RWPE1 (cell line): Measurements from ENCODE around the gene ADAMTS2.

Experiments used
- CTCF ChIA-PET: fragments of 350-600 bp; sonication (Branson Sonifier 250); formaldehyde crosslinking; extraction: SDS; loops from one replicate; lab custom pipeline; 2021; lab: Yijun Ruan, JAX
- POLR2A ChIA-PET: fragments of 400-600 bp; formaldehyde crosslinking; extraction: SDS; loops from one replicate; lab custom pipeline; 2020; ENCODE audit warnings: antibody characterized with exemption; ENCODE audit not compliant: low non-redundant PET; lab: Yijun Ruan, JAX
- DNase-seq: peaks from one replicate; pipeline ENCODE4 v3.0.0; 2012; ENCODE audit warnings: low spot score
- H3K27ac ChIP-seq: fragments of 450-650 bp; 2 replicates; pipeline ENCODE4 v1.5.1; 2017
- CTCF ChIP-seq: fragments of 450-650 bp; conservative IDR thresholded peaks from 2 replicates; pipeline ENCODE4 v1.5.1; 2017; ENCODE audit warnings: low read depth, mild to moderate bottlenecking

ADAMTS2 gene

GRCh38 chr5:179368806-179369529 is 23.7 kb upstream of the ADAMTS2 start:
- ChIA-PET POLR2A (interaction anchor here (0.7 kb wide), 1 partner anchor 207 kb away, joined by 4 read pairs; no protein-coding TSS in a partner anchor), CTCF (no interaction called here)
- no peak overlapping the region for H3K27ac ChIP-seq
- no peak for TF ChIP-seq CTCF
- DNase-seq, result no peak

GRCh38 chr5:179368126-179368805 is 23.0 kb upstream of the ADAMTS2 start:
- ChIA-PET POLR2A (interaction anchor here (0.7 kb wide), 1 partner anchor 208 kb away, joined by 4 read pairs; no protein-coding TSS in a partner anchor), CTCF (interaction anchor here (0.8 kb wide), 1 partner anchor 47 kb away, joined by 3 read pairs; no protein-coding TSS in a partner anchor)
- no peak for DNase-seq

GRCh38 chr5:179367491-179367890 is 22.2 kb upstream of the ADAMTS2 start:
- ChIA-PET POLR2A (no interaction called here), CTCF (no interaction called here)
- no peak for TF ChIP-seq CTCF

More at GRCh38 chr5:179368126-179368805, 23.0 kb upstream of the ADAMTS2 start:
- no peak overlapping the region for H3K27ac ChIP-seq
- no peak for TF ChIP-seq CTCF

GRCh38 chr5:179362355-179362754 is 17.1 kb upstream of the ADAMTS2 start:
- no peak for TF ChIP-seq CTCF
- POLR2A ChIA-PET, result no interaction called here
- CTCF ChIA-PET, result no interaction called here
- no peak for DNase-seq
- H3K27ac ChIP-seq, result no peak overlapping the region

More at GRCh38 chr5:179367491-179367890, 22.2 kb upstream of the ADAMTS2 start:
- DNase-seq, result no peak
- no peak overlapping the region for H3K27ac ChIP-seq

- TF ChIP-seq CTCF, result no peak
- no peak overlapping the region for H3K27ac ChIP-seq
- no peak for DNase-seq
- ChIA-PET POLR2A (no interaction called here), CTCF (no interaction called here)
These were observed 15.9 kb upstream of the ADAMTS2 start for GRCh38 chr5:179361037-179361603.

GRCh38 chr5:179357031-179357430 is 11.8 kb upstream of the ADAMTS2 start:
- H3K27ac ChIP-seq, result no peak overlapping the region
- CTCF ChIA-PET, result no interaction called here
- no peak for TF ChIP-seq CTCF
- no peak for DNase-seq
- POLR2A ChIA-PET, result no interaction called here
